Peyer's patch (tissue), 4 donors: ENCODE measurements around the gene TMEM242.

Experiments
- POLR2A ChIP-seq, 2 donors: fragments of 450-650 bp; IDR thresholded peaks; one replicate each; pipeline ENCODE4 v1.5.1; 2017; ENCODE audit warnings: antibody characterized with exemption in 2 of 2, mild to moderate bottlenecking in 2 of 2, moderate library complexity in 2 of 2
- TF ChIP-seq, protein P1 (sequence below), 6 experiments: fragments of 450-650 bp in 4 of 6; fragments of 200-600 bp in 2 of 6; sonication (generic) in 1 of 6; IDR thresholded peaks; one replicate each; pipeline ENCODE4 v1.5.1; 2017 to 2019; ENCODE audit warnings: antibody characterized with exemption in 6 of 6, mild to moderate bottlenecking in 3 of 6, moderate library complexity in 1 of 6

DNA sequence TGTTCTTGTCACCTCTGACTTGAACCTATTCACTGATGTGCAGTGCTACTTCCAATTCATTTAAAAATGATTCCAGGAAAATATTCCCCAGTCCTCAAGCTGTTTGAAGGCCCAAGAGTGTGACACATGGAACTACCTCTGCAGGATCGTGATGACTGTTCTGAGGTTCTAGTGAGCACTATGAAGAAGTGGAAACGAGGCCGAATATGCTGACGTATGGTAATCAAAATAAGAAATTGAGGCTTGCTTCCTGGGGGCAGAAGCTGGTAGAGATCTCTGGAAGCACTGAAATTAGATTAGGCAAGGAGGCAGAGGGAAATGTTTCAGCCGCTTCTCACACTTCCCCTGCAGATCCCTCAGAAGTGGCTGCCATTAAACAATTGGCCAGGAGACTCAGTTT, 15.7 kb downstream of the TMEM242 start:
- TF ChIP-seq, protein P1, sequence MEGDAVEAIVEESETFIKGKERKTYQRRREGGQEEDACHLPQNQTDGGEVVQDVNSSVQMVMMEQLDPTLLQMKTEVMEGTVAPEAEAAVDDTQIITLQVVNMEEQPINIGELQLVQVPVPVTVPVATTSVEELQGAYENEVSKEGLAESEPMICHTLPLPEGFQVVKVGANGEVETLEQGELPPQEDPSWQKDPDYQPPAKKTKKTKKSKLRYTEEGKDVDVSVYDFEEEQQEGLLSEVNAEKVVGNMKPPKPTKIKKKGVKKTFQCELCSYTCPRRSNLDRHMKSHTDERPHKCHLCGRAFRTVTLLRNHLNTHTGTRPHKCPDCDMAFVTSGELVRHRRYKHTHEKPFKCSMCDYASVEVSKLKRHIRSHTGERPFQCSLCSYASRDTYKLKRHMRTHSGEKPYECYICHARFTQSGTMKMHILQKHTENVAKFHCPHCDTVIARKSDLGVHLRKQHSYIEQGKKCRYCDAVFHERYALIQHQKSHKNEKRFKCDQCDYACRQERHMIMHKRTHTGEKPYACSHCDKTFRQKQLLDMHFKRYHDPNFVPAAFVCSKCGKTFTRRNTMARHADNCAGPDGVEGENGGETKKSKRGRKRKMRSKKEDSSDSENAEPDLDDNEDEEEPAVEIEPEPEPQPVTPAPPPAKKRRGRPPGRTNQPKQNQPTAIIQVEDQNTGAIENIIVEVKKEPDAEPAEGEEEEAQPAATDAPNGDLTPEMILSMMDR (IDR thresholded peaks at IDR 0.05) = no peak
- no peak for TF ChIP-seq POLR2A (IDR thresholded peaks at IDR 0.05)
